ENCODE results near the gene ADGRL4. TPM values are rescaled to one million over a fixed set of nuclear protein-coding genes. Genes with fewer than 3 reads are reported as not detected.

The ADGRL4 gene
- total and polyA plus RNA-seq, 9 of the 15 experiments (the other 6 are each of a cell fraction or from before 2014, with no cell fraction given) = not detected

DNA sequence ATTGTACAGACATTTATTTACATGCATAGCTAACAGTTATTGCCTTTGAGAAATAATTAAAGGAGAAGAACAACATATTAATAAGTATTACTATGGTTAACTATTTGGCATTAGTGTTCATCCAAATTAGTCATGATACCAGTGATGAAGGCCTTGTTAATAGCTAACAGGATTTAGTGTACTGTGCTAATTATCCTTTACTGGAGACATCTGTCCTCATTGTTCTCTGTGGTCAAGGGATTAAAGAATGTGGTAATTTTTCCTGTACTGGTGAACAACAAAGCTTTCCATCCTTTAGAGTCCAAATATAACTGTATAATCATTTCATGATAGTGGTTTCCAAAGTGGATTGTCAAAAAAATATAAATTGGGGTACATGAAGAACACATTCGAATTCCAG lies 103.9 kb downstream of the ADGRL4 start (continued):
- TF ChIP-seq, protein P1, sequence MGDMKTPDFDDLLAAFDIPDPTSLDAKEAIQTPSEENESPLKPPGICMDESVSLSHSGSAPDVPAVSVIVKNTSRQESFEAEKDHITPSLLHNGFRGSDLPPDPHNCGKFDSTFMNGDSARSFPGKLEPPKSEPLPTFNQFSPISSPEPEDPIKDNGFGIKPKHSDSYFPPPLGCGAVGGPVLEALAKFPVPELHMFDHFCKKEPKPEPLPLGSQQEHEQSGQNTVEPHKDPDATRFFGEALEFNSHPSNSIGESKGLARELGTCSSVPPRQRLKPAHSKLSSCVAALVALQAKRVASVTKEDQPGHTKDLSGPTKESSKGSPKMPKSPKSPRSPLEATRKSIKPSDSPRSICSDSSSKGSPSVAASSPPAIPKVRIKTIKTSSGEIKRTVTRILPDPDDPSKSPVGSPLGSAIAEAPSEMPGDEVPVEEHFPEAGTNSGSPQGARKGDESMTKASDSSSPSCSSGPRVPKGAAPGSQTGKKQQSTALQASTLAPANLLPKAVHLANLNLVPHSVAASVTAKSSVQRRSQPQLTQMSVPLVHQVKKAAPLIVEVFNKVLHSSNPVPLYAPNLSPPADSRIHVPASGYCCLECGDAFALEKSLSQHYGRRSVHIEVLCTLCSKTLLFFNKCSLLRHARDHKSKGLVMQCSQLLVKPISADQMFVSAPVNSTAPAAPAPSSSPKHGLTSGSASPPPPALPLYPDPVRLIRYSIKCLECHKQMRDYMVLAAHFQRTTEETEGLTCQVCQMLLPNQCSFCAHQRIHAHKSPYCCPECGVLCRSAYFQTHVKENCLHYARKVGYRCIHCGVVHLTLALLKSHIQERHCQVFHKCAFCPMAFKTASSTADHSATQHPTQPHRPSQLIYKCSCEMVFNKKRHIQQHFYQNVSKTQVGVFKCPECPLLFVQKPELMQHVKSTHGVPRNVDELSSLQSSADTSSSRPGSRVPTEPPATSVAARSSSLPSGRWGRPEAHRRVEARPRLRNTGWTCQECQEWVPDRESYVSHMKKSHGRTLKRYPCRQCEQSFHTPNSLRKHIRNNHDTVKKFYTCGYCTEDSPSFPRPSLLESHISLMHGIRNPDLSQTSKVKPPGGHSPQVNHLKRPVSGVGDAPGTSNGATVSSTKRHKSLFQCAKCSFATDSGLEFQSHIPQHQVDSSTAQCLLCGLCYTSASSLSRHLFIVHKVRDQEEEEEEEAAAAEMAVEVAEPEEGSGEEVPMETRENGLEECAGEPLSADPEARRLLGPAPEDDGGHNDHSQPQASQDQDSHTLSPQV (IDR thresholded peaks at IDR 0.05) = no peak
- TF ChIP-seq MEF2D (tag; conservative IDR thresholded peaks at IDR 0.05; ENCODE audit: low read depth) (no peak), YY1 (IDR thresholded peaks at IDR 0.05; ENCODE audit: borderline replicate concordance in 1 of 3, control insufficient read depth in 1 of 3, extremely low read depth in 1 of 3, insufficient read depth in 3 of 3, insufficient read length in 1 of 3, insufficient replicate concordance in 2 of 3, low read depth in 1 of 3, low read length in 2 of 3) (no peak), POLR3G (IDR thresholded peaks at IDR 0.05; ENCODE audit: extremely low read depth, insufficient read length, insufficient replicate concordance) (no peak), ZKSCAN1 (IDR thresholded peaks at IDR 0.05; ENCODE audit: low read depth, low read length) (no peak)

DNA sequence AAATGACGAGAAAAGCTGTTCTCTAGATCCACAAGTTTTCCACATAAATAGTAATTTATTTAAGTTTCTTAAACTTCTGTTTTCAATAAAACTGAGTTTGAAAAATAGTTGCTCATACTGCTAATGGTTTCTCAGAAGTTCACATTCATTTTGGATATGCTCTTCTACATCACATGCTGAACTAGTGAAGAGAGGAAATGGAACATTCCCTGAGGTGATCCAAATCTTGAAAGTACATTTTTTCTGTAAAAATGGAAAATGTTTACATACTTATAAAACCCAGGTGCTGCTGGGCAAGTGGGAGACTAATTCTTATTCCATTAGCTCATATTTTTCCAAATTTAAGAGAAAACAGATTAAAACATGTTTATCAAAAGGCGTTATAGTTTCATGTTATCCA lies 111.7 kb downstream of the ADGRL4 start:
- CTCF ChIA-PET (ENCODE audit: low intra/inter-chr PET ratio) = no interaction called here
- POLR2A ChIA-PET = no interaction called here

More for the DNA sequence above, 111.7 kb downstream of the ADGRL4 start:
- intact Hi-C loops (cut with micrococcal nuclease) = no loop called here
- Histone ChIP-seq H3K9ac (ENCODE audit: insufficient read depth in 1 of 2, low read depth in 2 of 2, low read length in 2 of 2) (no peak overlapping the region), H3K4me3 (no peak overlapping the region), H3K4me2 (ENCODE audit: insufficient read depth, low read length) (no peak overlapping the region), H3K4me1 (replicated peaks in 1 of 2; ENCODE audit: control insufficient read depth in 2 of 2, insufficient read depth in 2 of 2, low read length in 2 of 2) (no peaks in the 10 kb centered on the region), H3K9me3 (replicated peaks; ENCODE audit: control insufficient read depth, insufficient read depth, low read depth, low read length) (no peaks in the 10 kb centered on the region; the same call in 1 of the 2 replicates), H3K27ac (ENCODE audit: extremely low read depth, low read depth, low read length) (no peak overlapping the region), H3K9me1 (ENCODE audit: control insufficient read depth, insufficient read depth, low read length) (no peaks in the 10 kb centered on the region), H3K36me3 (ENCODE audit: control insufficient read depth, insufficient read depth, low read length) (no peaks in the 10 kb centered on the region), H2AFZ (ENCODE audit: low read depth, low read length) (no peak overlapping the region), H3K79me2 (ENCODE audit: control insufficient read depth, insufficient read depth, low read length) (no peaks in the 10 kb centered on the region), H3K27me3 (ENCODE audit: control insufficient read depth in 2 of 2, insufficient read depth in 2 of 2, low read length in 2 of 2) (no peaks in the 10 kb centered on the region), H4K20me1 (replicated peaks; ENCODE audit: control insufficient read depth, insufficient read depth, low read length) (no peaks in the 10 kb centered on the region)
- in situ Hi-C loops (cut with MboI) = no loop called here
- WGBS (ENCODE audit: insufficient coverage, low coverage, missing lambda C conversion rate) = 0% methylated on average over 2 of the region's 2 CpGs
- ATAC-seq (no peak), FAIRE-seq (no peak), DNase-seq (ENCODE audit: extremely low read depth in 1 of 4, low spot score in 3 of 4) (no peak)
- TF ChIP-seq, protein P2, sequence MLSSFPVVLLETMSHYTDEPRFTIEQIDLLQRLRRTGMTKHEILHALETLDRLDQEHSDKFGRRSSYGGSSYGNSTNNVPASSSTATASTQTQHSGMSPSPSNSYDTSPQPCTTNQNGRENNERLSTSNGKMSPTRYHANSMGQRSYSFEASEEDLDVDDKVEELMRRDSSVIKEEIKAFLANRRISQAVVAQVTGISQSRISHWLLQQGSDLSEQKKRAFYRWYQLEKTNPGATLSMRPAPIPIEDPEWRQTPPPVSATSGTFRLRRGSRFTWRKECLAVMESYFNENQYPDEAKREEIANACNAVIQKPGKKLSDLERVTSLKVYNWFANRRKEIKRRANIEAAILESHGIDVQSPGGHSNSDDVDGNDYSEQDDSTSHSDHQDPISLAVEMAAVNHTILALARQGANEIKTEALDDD (IDR thresholded peaks at IDR 0.05) = no peak
- TF ChIP-seq STAT5B (CRISPR knock-in tag; IDR thresholded peaks at IDR 0.05) (no peak), L3MBTL2 (IDR thresholded peaks at IDR 0.05) (no peak), ETV5 (CRISPR knock-in tag; IDR thresholded peaks at IDR 0.05; ENCODE audit: low read depth) (no peak)
- TF ChIP-seq, protein P3, sequence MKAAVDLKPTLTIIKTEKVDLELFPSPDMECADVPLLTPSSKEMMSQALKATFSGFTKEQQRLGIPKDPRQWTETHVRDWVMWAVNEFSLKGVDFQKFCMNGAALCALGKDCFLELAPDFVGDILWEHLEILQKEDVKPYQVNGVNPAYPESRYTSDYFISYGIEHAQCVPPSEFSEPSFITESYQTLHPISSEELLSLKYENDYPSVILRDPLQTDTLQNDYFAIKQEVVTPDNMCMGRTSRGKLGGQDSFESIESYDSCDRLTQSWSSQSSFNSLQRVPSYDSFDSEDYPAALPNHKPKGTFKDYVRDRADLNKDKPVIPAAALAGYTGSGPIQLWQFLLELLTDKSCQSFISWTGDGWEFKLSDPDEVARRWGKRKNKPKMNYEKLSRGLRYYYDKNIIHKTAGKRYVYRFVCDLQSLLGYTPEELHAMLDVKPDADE (conservative IDR thresholded peaks at IDR 0.05; ENCODE audit: control insufficient read depth, low read depth, low read length) = no peak
- no TSS peak for BruUV-seq (replicated peaks)
